Tibial nerve (tissue), 4 donors: ENCODE data around the gene MAIP1.

Experiments
- CTCF ChIP-seq, 5 experiments: fragments of 200-600 bp in 3 of 5; fragments of 450-650 bp in 2 of 5; sonication (generic) in 3 of 5; IDR thresholded peaks; one replicate each; pipeline ENCODE4 v1.5.1; 2016 to 2019; ENCODE audit warnings: antibody characterized with exemption in 5 of 5, mild to moderate bottlenecking in 3 of 5, moderate library complexity in 2 of 5
- EP300 ChIP-seq, 2 donors: sonication (generic); formaldehyde crosslinking; IDR thresholded peaks; one replicate each; pipeline ENCODE4 v1.6.1; 2017; ENCODE audit warnings: antibody characterized with exemption in 2 of 2, mild to moderate bottlenecking in 1 of 2

- no peak for TF ChIP-seq CTCF (IDR thresholded peaks at IDR 0.05)
- TF ChIP-seq EP300 (IDR thresholded peaks at IDR 0.05), result no peak
Observed at GRCh38 chr2:199983534-199983933, 28.2 kb downstream of the MAIP1 start.
